Measurements from ENCODE around the gene ANKRD13A.

ANKRD13A gene

GRCh38 chr12:110010853-110011723 is 11.9 kb downstream of the ANKRD13A start:
- peak overlapping the region; percentile 64 for H3K4me3 ChIP-seq (ENCODE audit: low read depth, low read length)
- no peak for TF ChIP-seq CTCF (IDR thresholded peaks at IDR 0.05; ENCODE audit: insufficient read depth, low read depth, low read length, missing control alignments)
- DNase-seq (ENCODE audit: low read depth): peak; percentile 84

GRCh38 chr12:110012137-110012536 is 12.9 kb downstream of the ANKRD13A start:
- peak overlapping the region; percentile 64 for H3K4me3 ChIP-seq (ENCODE audit: low read depth, low read length)
- peak; percentile 84 for DNase-seq (ENCODE audit: low read depth)
- TF ChIP-seq CTCF (IDR thresholded peaks at IDR 0.05; ENCODE audit: insufficient read depth, low read depth, low read length, missing control alignments): no peak

- DNase-seq (ENCODE audit: low read depth): no peak
- no peak for TF ChIP-seq CTCF (IDR thresholded peaks at IDR 0.05; ENCODE audit: insufficient read depth, low read depth, low read length, missing control alignments)
- H3K4me3 ChIP-seq (ENCODE audit: low read depth, low read length): no peak overlapping the region
Measured at GRCh38 chr12:110012659-110013058, 13.4 kb downstream of the ANKRD13A start.

GRCh38 chr12:110015132-110015531 is 15.9 kb downstream of the ANKRD13A start:
- no peak for TF ChIP-seq CTCF (IDR thresholded peaks at IDR 0.05; ENCODE audit: insufficient read depth, low read depth, low read length, missing control alignments)
- no peak for DNase-seq (ENCODE audit: low read depth)
- no peak overlapping the region for H3K4me3 ChIP-seq (ENCODE audit: low read depth, low read length)

- no peak for TF ChIP-seq CTCF (IDR thresholded peaks at IDR 0.05; ENCODE audit: insufficient read depth, low read depth, low read length, missing control alignments)
- DNase-seq (ENCODE audit: low read depth): no peak
- no peak overlapping the region for H3K4me3 ChIP-seq (ENCODE audit: low read depth, low read length)
Measured at GRCh38 chr12:110020956-110021355, 21.7 kb downstream of the ANKRD13A start.

- TF ChIP-seq CTCF (IDR thresholded peaks at IDR 0.05; ENCODE audit: insufficient read depth, low read depth, low read length, missing control alignments): no peak
- H3K4me3 ChIP-seq (ENCODE audit: low read depth, low read length): no peak overlapping the region
- DNase-seq (ENCODE audit: low read depth): no peak
Measured at GRCh38 chr12:110023059-110023980, 24.1 kb downstream of the ANKRD13A start.
